Heart right ventricle (tissue), 16 donors: ENCODE data around the gene VPS54. TPM values are rescaled to one million over a fixed set of nuclear protein-coding genes. Genes with fewer than 3 reads are reported as not detected.
A peak's percentile ranks its signal among the peaks of the same experiment; 100 is the strongest.

Source experiments
- ATAC-seq, 8 donors: fragments of 200-7000 bp; cut with Tn5 transposase; one replicate each; pipeline ENCODE4 v1.9.1; 2020; ENCODE audit warnings: mild to moderate bottlenecking in 8 of 8, moderate library complexity in 8 of 8, moderate number of reproducible peaks in 1 of 8
- DNase-seq, 2 donors: peaks; one replicate each; pipeline ENCODE4 v3.0.0-alpha.2; 2020
- H3K27ac ChIP-seq, 10 donors: fragments of 200-600 bp; sonication (generic) in 2 of 10; one replicate each; pipeline versions ENCODE4 v1.5.0 to v1.8.0; 2020 to 2022; ENCODE audit warnings: mild to moderate bottlenecking in 3 of 10
- H3K27me3 ChIP-seq, 7 donors: fragments of 200-600 bp; one replicate each; pipeline ENCODE4 v1.8.0; 2021 to 2022; ENCODE audit warnings: mild to moderate bottlenecking in 2 of 7
- H3K36me3 ChIP-seq, 9 donors: fragments of 200-600 bp; sonication (generic) in 1 of 9; one replicate each; pipeline versions ENCODE4 v1.5.0 to v1.8.0; 2020 to 2022; ENCODE audit warnings: mild to moderate bottlenecking in 2 of 9
- H3K4me1 ChIP-seq, 9 donors: fragments of 200-600 bp; sonication (generic) in 1 of 9; one replicate each; pipeline versions ENCODE4 v1.5.0 to v1.8.0; 2020 to 2022; ENCODE audit warnings: mild to moderate bottlenecking in 4 of 9
- H3K4me3 ChIP-seq, 10 donors: fragments of 200-600 bp; sonication (generic) in 2 of 10; one replicate each; pipeline versions ENCODE4 v1.5.0 to v1.8.0; 2020 to 2022; ENCODE audit warnings: mild to moderate bottlenecking in 7 of 10, moderate library complexity in 2 of 10
- H3K9me3 ChIP-seq, 11 donors: fragments of 200-600 bp in 10 of 11; sonication (generic) in 2 of 11; one replicate each; pipeline versions ENCODE4 v1.5.0 to v1.8.0; 2013 to 2022; ENCODE audit warnings: mild to moderate bottlenecking in 2 of 11, control low read depth in 1 of 11, moderate library complexity in 1 of 11
- CTCF ChIP-seq, 9 donors: fragments of 200-600 bp; sonication (generic) in 2 of 9; IDR thresholded peaks; one replicate each; pipeline versions ENCODE4 v1.5.0 to v1.8.0; 2021 to 2022; ENCODE audit warnings: antibody characterized with exemption in 9 of 9, mild to moderate bottlenecking in 5 of 9, moderate library complexity in 1 of 9
- WGBS, 2 donors: extraction: QIAGEN DNeasy Blood & Tissue Kit; methylation state at CpG; one replicate each; pipeline ENCODE4 v1.1.7; 2013; ENCODE audit warnings: inconsistent platforms in 1 of 2; 5-methylcytosine and 5-hydroxymethylcytosine counted together
- intact Hi-C, 10 donors: fragments of 100-400 bp; cut with DNase I; formaldehyde crosslinking; loops; one replicate each; pipeline versions ENCODE4 v1.11.1 to v1.14.2; 2022
- polyA plus RNA-seq, 2 donors: library from polyadenylated mRNA; stranded (reverse); fragments of 200-250 nt; gene quantifications; one replicate each; pipeline ENCODE4 v1.2.3, GENCODE V29; 2013
- total RNA-seq, 10 donors: library from RNA; stranded (reverse); fragmentation: NEBNext Ultra II Directional in 3 of 10; extraction: Animal tissue kit (Norgen Biotek cat#: 25700) in 3 of 10; gene quantifications; one replicate each; pipeline versions ENCODE4 v1.2.1 to v1.2.4, GENCODE V29; 2021 to 2023
- donor health status: Arrhythmogenic right ventricular cardiomyopathy.
- donor health status: ischemic (EF 13 %, LVEDD 7.1; RV severe dilation, severe dysfunction).
- donor health status: healthy with polysubstance abuse.
- donor health status: DM: no; HTN: yes; CAD: no.
- donor health status: DM: no; HTN: no; CAD: no.
- donor health status: ischemic (EF 25% LVEDD 6.9; RV normal size, moderate dysfunction).
- donor health status: ischemic (EF 25% LVEDD 5.7; RV mildly dilated, moderate dysfunction).
- donor health status: healthy.
- donor health status: DM: yes; HTN: yes; CAD: no.
- donor health status: Ischemic cardiomyopathy.
- donor health status: ischemic (EF 35%, LVEDD 5.7; RV mildly dilated, moderate dysfunction).
- donor health status: nonischemic (EF 11% LVEDD 7.7; RV severe dilation, severe dysfunction).
- donor health status: DM: yes; HTN: yes; CAD: no.
- donor health status: PGD.
- donor health status: ischemic (EF 29% LVEDD 5.4; RV normal size, mild dysfunction).
- donor health status: nonischemic (EF 23%, LVEDD 6.1; RV moderate dilation, normal function).

VPS54 gene
- total and polyA plus RNA-seq, 12 donors, result 8.3 to 12.7 (median 10.5) TPM

- intact Hi-C loops, result loop anchor here in 1 of 10 donors (10.0 kb wide), 1 partner anchor 188 kb away; no protein-coding TSS in a partner anchor
- no peaks in the 10 kb centered on the region for H3K27me3 ChIP-seq
- H3K27ac ChIP-seq, result no peak overlapping the region
- 80% methylated on average over 3 of the region's 3 CpGs for WGBS, 2 donors
- no peaks in the 10 kb centered on the region for H3K9me3 ChIP-seq
- H3K36me3 ChIP-seq, result peaks cover 0 to 92% (median 42%) of the 10 kb centered on the region in 9 donors
- TF ChIP-seq CTCF (IDR thresholded peaks at IDR 0.05), result no peak
- ATAC-seq (no peak), DNase-seq (no peak)
- H3K4me3 ChIP-seq, result no peak overlapping the region
- peaks cover 0 to 22% (median 0%) of the 10 kb centered on the region in 9 donors for H3K4me1 ChIP-seq
Observed at GRCh38 chr2:63882395-63883105, 136.7 kb downstream of the VPS54 start.

GRCh38 chr2:63881205-63881604, 138.0 kb downstream of the VPS54 start:
- no peak for ATAC-seq
- DNase-seq, result no peak
- peaks cover 0 to 90% (median 35%) of the 10 kb centered on the region in 9 donors for H3K36me3 ChIP-seq
- intact Hi-C loops, result loop anchor here in 1 of 10 donors (10.0 kb wide), 1 partner anchor 186 kb away; no protein-coding TSS in a partner anchor
- no peaks in the 10 kb centered on the region for H3K27me3 ChIP-seq
- peak overlapping the region in 1 of 10 donors; percentile 12 for H3K27ac ChIP-seq
- 62 to 66% methylated on average over 2 of the region's 2 CpGs for WGBS, 2 donors
- no peak overlapping the region for H3K4me3 ChIP-seq
- peaks cover 0 to 23% (median 4%) of the 10 kb centered on the region in 9 donors for H3K4me1 ChIP-seq
- TF ChIP-seq CTCF (IDR thresholded peaks at IDR 0.05), result no peak
- no peaks in the 10 kb centered on the region for H3K9me3 ChIP-seq

- ATAC-seq, result no peak
- peaks cover 0 to 29% (median 9%) of the 10 kb centered on the region in 9 donors for H3K4me1 ChIP-seq
- 49 to 61% methylated on average over 4 of the region's 4 CpGs for WGBS, 2 donors
- TF ChIP-seq CTCF (IDR thresholded peaks at IDR 0.05), result no peak
- H3K9me3 ChIP-seq, result no peaks in the 10 kb centered on the region
- intact Hi-C loops, result loop anchor here in 1 of 10 donors (10.0 kb wide), 1 partner anchor 186 kb away; no protein-coding TSS in a partner anchor
- no peak overlapping the region for H3K27ac ChIP-seq
- H3K36me3 ChIP-seq, result peaks cover 0 to 86% (median 32%) of the 10 kb centered on the region in 9 donors
- H3K4me3 ChIP-seq, result no peak overlapping the region
- no peak for DNase-seq
- no peaks in the 10 kb centered on the region for H3K27me3 ChIP-seq
Observed at GRCh38 chr2:63880625-63881024, 138.6 kb downstream of the VPS54 start.

- WGBS, 2 donors, result 84% methylated on average over 2 of the region's 2 CpGs
- peaks cover 0 to 79% (median 26%) of the 10 kb centered on the region in 9 donors for H3K36me3 ChIP-seq
- no peaks in the 10 kb centered on the region for H3K9me3 ChIP-seq
- H3K4me1 ChIP-seq, result peaks cover 0 to 35% (median 16%) of the 10 kb centered on the region in 9 donors
- ATAC-seq, result no peak
- intact Hi-C loops, result loop anchor here in 1 of 10 donors (10.0 kb wide), 1 partner anchor 185 kb away; no protein-coding TSS in a partner anchor
- H3K27me3 ChIP-seq, result no peaks in the 10 kb centered on the region
- H3K4me3 ChIP-seq, result no peak overlapping the region
- H3K27ac ChIP-seq, result no peak overlapping the region
- no peak for TF ChIP-seq CTCF (IDR thresholded peaks at IDR 0.05)
- no peak for DNase-seq
Observed at GRCh38 chr2:63879876-63880433, 139.3 kb downstream of the VPS54 start.
